Panc1 (cell line): ENCODE data around the gene KRTAP2-2. TPM values are rescaled to one million over a fixed set of nuclear protein-coding genes. Genes with fewer than 3 reads are reported as not detected.

ENCODE experiments used
- ATAC-seq: fragments of 200-7000 bp; cut with Tn5 transposase; 2 replicates; pipeline ENCODE4 v1.9.1; 2020; ENCODE audit warnings: mild to moderate bottlenecking, moderate library complexity
- BruUV-seq: library from RNA; stranded (reverse); fragments of 400-500 nt; replicated peaks from 2 replicates; lab custom pipeline; 2021; lab: Mats Ljungman, UMichigan
- CTCF ChIA-PET: fragments of 300-600 bp; sonication (Branson Sonifier 250); formaldehyde crosslinking; loops from one replicate; lab custom pipeline; 2022; ENCODE audit warnings: antibody characterized with exemption; lab: Charles Lee
- POLR2A ChIA-PET: fragments of 300-600 bp; sonication (Branson Sonifier 250); formaldehyde crosslinking; loops from one replicate; lab custom pipeline; 2022; ENCODE audit warnings: antibody characterized with exemption; lab: Charles Lee
- DNase-seq: peaks from one replicate; pipeline ENCODE4 v3.0.0-alpha.2; 2010; ENCODE audit warnings: low read depth, low spot score
- H3K27ac ChIP-seq: 2 replicates; pipeline ENCODE4 v1.5.1; 2011; ENCODE audit warnings: mild to moderate bottlenecking, low read length, inconsistent platforms
- H3K27me3 ChIP-seq: fragments of 200-500 bp; sonication (Bioruptor generic); 2 replicates; pipeline ENCODE4 v1.6.0; 2014; ENCODE audit warnings: low read length, inconsistent platforms; ENCODE audit not compliant: control insufficient read depth, insufficient read depth
- H3K36me3 ChIP-seq: fragments of 200-500 bp; sonication (Bioruptor generic); 2 replicates; pipeline ENCODE4 v1.5.1; 2014; ENCODE audit warnings: inconsistent platforms, mild to moderate bottlenecking, low read length, moderate library complexity; ENCODE audit not compliant: control insufficient read depth, insufficient read depth
- H3K4me1 ChIP-seq: 2 replicates; pipeline ENCODE4 v1.5.1; 2011; ENCODE audit warnings: inconsistent platforms, mild to moderate bottlenecking, low read length, moderate library complexity; ENCODE audit not compliant: control insufficient read depth, insufficient read depth
- H3K4me3 ChIP-seq, 2 experiments: 2 replicates each; pipeline ENCODE4 v1.5.1; 2011 to 2012; ENCODE audit warnings: low read depth in 2 of 2, low read length in 2 of 2, mild to moderate bottlenecking in 2 of 2, inconsistent platforms in 1 of 2, moderate library complexity in 1 of 2
- H3K9me3 ChIP-seq: fragments of 200-500 bp; sonication (Bioruptor generic); 2 replicates; pipeline ENCODE4 v1.5.1; 2014; ENCODE audit warnings: low read depth, mild to moderate bottlenecking, inconsistent platforms, low read length, moderate library complexity; ENCODE audit not compliant: control insufficient read depth, insufficient read depth
- POLR2AphosphoS5 ChIP-seq: IDR thresholded peaks from 2 replicates; pipeline ENCODE4 v1.6.1; 2012; ENCODE audit warnings: mild to moderate bottlenecking, low read depth, low read length, moderate library complexity
- SIN3A ChIP-seq: IDR thresholded peaks from 2 replicates; pipeline ENCODE4 v1.6.1; 2012; ENCODE audit warnings: low read depth, mild to moderate bottlenecking, low read length, moderate library complexity, borderline replicate concordance; ENCODE audit not compliant: insufficient read depth
- TCF7L2 ChIP-seq: IDR thresholded peaks from 2 replicates; pipeline ENCODE4 v1.6.1; 2011; ENCODE audit warnings: mild to moderate bottlenecking, low read depth, low read length, inconsistent platforms
- in situ Hi-C: cut with HindIII; loops from 2 replicates; pipeline ENCODE4 v1.10.0; 2016; ENCODE audit warnings: low sequenced_read_pairs, low pct_unique_long_range_greater_than_20kb
- intact Hi-C: fragments of 100-400 bp; cut with micrococcal nuclease; formaldehyde crosslinking; loops from one replicate; pipeline ENCODE4 v1.10.0; 2022; ENCODE audit not compliant: unreplicated experiment
- total RNA-seq: library from RNA; stranded (reverse); gene quantifications from one replicate; pipeline ENCODE4 v1.2.1, GENCODE V29; 2021; ENCODE audit not compliant: unreplicated experiment
- TF ChIP-seq, protein P1 (sequence below), 2 experiments: IDR thresholded peaks; 2 replicates each; pipeline ENCODE4 v1.6.1; 2011 to 2012; ENCODE audit warnings: low read depth in 2 of 2, control low read depth in 1 of 2, low read length in 1 of 2, mild to moderate bottlenecking in 1 of 2, moderate library complexity in 1 of 2; ENCODE audit not compliant: insufficient read depth in 1 of 2
- TF ChIP-seq, protein P2 (sequence below): fragments of 450-650 bp; IDR thresholded peaks from 2 replicates; pipeline ENCODE4 v1.5.1; 2017; ENCODE audit warnings: mild to moderate bottlenecking

Gene KRTAP2-2
- total RNA-seq, 1 experiment from 2014 or later = not detected

DNA sequence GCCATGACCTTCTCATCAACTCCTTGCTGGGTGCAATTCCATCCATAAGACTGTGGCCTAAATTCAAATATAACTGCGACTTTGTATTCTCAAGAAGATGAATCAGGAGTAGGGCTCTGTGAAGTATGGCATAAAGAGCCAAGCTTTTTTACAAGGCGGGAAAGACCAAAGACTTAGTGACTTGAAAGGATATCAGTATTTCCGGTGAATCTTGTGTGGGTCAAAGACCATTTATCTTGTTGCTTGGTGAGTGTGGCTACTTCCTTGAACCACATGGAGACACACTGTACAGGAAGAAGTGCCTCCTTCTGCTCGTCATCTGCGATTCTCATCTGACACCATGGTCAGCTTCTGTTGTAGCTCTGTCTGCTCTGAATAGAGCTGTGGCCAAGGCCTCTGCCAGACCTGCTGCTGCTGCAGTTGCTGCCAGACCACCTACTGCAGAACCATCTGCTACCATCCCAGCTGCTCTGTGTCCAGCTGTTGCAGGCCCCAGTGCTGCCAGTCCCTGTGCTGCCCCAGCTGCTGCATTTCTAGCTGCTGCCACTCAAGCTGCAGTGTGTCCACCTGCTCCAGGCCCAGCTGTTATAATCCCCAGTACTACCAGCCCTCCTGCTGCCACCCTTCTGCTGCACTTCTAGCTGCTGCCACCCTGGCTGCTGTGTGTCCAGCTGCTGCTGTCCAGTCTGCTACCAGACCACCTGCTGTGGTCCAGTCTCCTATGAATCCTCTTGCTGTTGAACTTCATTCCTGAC is 16.8 kb upstream of the KRTAP2-2 start:
- intact Hi-C loops = no loop called here
- Histone ChIP-seq H3K9me3 (no peaks in the 10 kb centered on the region), H3K27ac (no peak overlapping the region), H3K27me3 (0 out of 2 replicates have a peak, but pooled peaks cover under 1% of the 10 kb centered on the region), H3K36me3 (no peaks in the 10 kb centered on the region), H3K4me3 (no peak overlapping the region), H3K4me1 (no peaks in the 10 kb centered on the region)
- no TSS peak for BruUV-seq
- ATAC-seq (no peak), DNase-seq (no peak)
- CTCF ChIA-PET = no interaction called here
- TF ChIP-seq, protein P1, sequence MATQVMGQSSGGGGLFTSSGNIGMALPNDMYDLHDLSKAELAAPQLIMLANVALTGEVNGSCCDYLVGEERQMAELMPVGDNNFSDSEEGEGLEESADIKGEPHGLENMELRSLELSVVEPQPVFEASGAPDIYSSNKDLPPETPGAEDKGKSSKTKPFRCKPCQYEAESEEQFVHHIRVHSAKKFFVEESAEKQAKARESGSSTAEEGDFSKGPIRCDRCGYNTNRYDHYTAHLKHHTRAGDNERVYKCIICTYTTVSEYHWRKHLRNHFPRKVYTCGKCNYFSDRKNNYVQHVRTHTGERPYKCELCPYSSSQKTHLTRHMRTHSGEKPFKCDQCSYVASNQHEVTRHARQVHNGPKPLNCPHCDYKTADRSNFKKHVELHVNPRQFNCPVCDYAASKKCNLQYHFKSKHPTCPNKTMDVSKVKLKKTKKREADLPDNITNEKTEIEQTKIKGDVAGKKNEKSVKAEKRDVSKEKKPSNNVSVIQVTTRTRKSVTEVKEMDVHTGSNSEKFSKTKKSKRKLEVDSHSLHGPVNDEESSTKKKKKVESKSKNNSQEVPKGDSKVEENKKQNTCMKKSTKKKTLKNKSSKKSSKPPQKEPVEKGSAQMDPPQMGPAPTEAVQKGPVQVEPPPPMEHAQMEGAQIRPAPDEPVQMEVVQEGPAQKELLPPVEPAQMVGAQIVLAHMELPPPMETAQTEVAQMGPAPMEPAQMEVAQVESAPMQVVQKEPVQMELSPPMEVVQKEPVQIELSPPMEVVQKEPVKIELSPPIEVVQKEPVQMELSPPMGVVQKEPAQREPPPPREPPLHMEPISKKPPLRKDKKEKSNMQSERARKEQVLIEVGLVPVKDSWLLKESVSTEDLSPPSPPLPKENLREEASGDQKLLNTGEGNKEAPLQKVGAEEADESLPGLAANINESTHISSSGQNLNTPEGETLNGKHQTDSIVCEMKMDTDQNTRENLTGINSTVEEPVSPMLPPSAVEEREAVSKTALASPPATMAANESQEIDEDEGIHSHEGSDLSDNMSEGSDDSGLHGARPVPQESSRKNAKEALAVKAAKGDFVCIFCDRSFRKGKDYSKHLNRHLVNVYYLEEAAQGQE (IDR thresholded peaks at IDR 0.05; ENCODE audit: insufficient read depth in 1 of 2, low read depth in 2 of 2, low read length in 1 of 2) = no peak
- no peak for TF ChIP-seq POLR2AphosphoS5
- no peak for TF ChIP-seq TCF7L2
- TF ChIP-seq, protein P2, sequence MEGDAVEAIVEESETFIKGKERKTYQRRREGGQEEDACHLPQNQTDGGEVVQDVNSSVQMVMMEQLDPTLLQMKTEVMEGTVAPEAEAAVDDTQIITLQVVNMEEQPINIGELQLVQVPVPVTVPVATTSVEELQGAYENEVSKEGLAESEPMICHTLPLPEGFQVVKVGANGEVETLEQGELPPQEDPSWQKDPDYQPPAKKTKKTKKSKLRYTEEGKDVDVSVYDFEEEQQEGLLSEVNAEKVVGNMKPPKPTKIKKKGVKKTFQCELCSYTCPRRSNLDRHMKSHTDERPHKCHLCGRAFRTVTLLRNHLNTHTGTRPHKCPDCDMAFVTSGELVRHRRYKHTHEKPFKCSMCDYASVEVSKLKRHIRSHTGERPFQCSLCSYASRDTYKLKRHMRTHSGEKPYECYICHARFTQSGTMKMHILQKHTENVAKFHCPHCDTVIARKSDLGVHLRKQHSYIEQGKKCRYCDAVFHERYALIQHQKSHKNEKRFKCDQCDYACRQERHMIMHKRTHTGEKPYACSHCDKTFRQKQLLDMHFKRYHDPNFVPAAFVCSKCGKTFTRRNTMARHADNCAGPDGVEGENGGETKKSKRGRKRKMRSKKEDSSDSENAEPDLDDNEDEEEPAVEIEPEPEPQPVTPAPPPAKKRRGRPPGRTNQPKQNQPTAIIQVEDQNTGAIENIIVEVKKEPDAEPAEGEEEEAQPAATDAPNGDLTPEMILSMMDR = no peak
- no peak for TF ChIP-seq SIN3A
- POLR2A ChIA-PET = no interaction called here
- in situ Hi-C loops = no loop called here

DNA sequence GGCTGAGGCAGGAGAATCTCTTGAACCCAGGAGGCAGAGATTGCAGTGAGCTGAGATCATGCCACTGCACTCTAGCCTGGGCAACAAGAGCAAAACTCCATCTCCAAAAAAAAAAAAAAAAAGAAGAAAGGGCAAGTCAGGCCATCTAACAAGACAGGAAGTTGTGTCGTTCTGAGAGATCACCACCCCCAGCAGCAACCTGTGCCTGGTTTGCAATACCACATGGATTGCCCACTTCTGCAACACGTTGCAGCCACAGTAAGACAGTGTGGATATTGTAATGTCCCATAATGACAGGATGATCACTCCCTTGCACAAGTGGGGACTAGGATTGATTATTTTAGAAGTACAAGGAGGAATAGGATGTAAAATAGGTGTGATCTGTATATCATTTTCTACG is 14.0 kb upstream of the KRTAP2-2 start:
- ChIA-PET POLR2A (no interaction called here), CTCF (no interaction called here)
- Histone ChIP-seq H3K27me3 (no peaks in the 10 kb centered on the region), H3K9me3 (no peaks in the 10 kb centered on the region), H3K4me3 (no peak overlapping the region), H3K27ac (no peak overlapping the region), H3K4me1 (no peaks in the 10 kb centered on the region), H3K36me3 (no peaks in the 10 kb centered on the region)
- ATAC-seq = no peak
- no peak for DNase-seq
- in situ Hi-C loops = no loop called here
- intact Hi-C loops = no loop called here
- TF ChIP-seq, protein P1 (IDR thresholded peaks at IDR 0.05; ENCODE audit: insufficient read depth in 1 of 2, low read depth in 2 of 2, low read length in 1 of 2) = no peak
- TF ChIP-seq TCF7L2 (no peak), SIN3A (no peak), POLR2AphosphoS5 (no peak)
- TF ChIP-seq, protein P2 = no peak
- BruUV-seq = no TSS peak
